GM19351 (cell line): ENCODE results near the gene ATXN1.

Experiments
- ATAC-seq: cut with Tn5 transposase; IDR thresholded peaks from one replicate; pipeline ENCODE4 v1.9.1; 2021; ENCODE audit warnings: mild to moderate bottlenecking, moderate library complexity; ENCODE audit not compliant: unreplicated experiment

Gene ATXN1

GRCh38 chr6:16683641-16684194 lies 77.5 kb downstream of the ATXN1 start:
- ATAC-seq: no peak

- no peak for ATAC-seq
These were observed 79.9 kb downstream of the ATXN1 start for GRCh38 chr6:16681260-16681873.

- ATAC-seq: no peak
These were observed 82.2 kb downstream of the ATXN1 start for GRCh38 chr6:16679050-16679449.

GRCh38 chr6:16677458-16677857 lies 83.8 kb downstream of the ATXN1 start:
- ATAC-seq: no peak

GRCh38 chr6:16676978-16677377 lies 84.3 kb downstream of the ATXN1 start:
- no peak for ATAC-seq

- no peak for ATAC-seq
These were observed 84.9 kb downstream of the ATXN1 start for GRCh38 chr6:16676376-16676775.

- no peak for ATAC-seq
These were observed 86.4 kb downstream of the ATXN1 start for GRCh38 chr6:16674801-16675392.

- no peak for ATAC-seq
These were observed 88.1 kb downstream of the ATXN1 start for GRCh38 chr6:16673011-16673797.

- ATAC-seq: no peak
These were observed 89.7 kb downstream of the ATXN1 start for GRCh38 chr6:16671302-16672289.

- ATAC-seq: peak; percentile 44
These were observed 90.6 kb downstream of the ATXN1 start for GRCh38 chr6:16670617-16671051.

GRCh38 chr6:16670183-16670582 lies 91.1 kb downstream of the ATXN1 start:
- ATAC-seq: peak; percentile 65

- peak; percentile 50 for ATAC-seq
These were observed 92.0 kb downstream of the ATXN1 start for GRCh38 chr6:16669227-16669626.

GRCh38 chr6:16667509-16667908 lies 93.8 kb downstream of the ATXN1 start:
- ATAC-seq: no peak

GRCh38 chr6:16665992-16666391 lies 95.3 kb downstream of the ATXN1 start:
- no peak for ATAC-seq

- no peak for ATAC-seq
These were observed 96.1 kb downstream of the ATXN1 start for GRCh38 chr6:16665182-16665581.

- ATAC-seq: no peak
These were observed 97.4 kb downstream of the ATXN1 start for GRCh38 chr6:16663901-16664300.

- ATAC-seq: peak; percentile 35
These were observed 101.1 kb downstream of the ATXN1 start for GRCh38 chr6:16660157-16660497.

- ATAC-seq: peak; percentile 43
These were observed 101.6 kb downstream of the ATXN1 start for GRCh38 chr6:16659466-16660156.

GRCh38 chr6:16658348-16659034 lies 102.8 kb downstream of the ATXN1 start:
- ATAC-seq: no peak
